ENCODE measurements around the gene MAS1. TPM values are rescaled to one million over a fixed set of nuclear protein-coding genes. Genes with fewer than 3 reads are reported as not detected.

Gene MAS1
- total RNA-seq, 3 donors from 2014 or later (not counting 1 experiment from before 2014, with no cell fraction given): not detected

- Histone ChIP-seq H3K4me1 (ENCODE audit: control insufficient read depth, insufficient read depth, low read length) (peaks cover 5% of the 10 kb centered on the region), H3K27ac (ENCODE audit: low read length) (no peak overlapping the region), H3K36me3 (ENCODE audit: control insufficient read depth, insufficient read depth, low read length) (no peaks in the 10 kb centered on the region), H3K9me3 (ENCODE audit: control insufficient read depth, insufficient read depth, low read length) (no peaks in the 10 kb centered on the region), H3K4me3 (ENCODE audit: low read length) (no peak overlapping the region), H3K27me3 (ENCODE audit: control insufficient read depth, insufficient read depth, low read length) (no peaks in the 10 kb centered on the region)
- Mint-ChIP-seq H3K4me3 (no peak overlapping the region), H3K36me3 (no peaks in the 10 kb centered on the region), H3K4me1 (peaks cover 0 to 6% of the 10 kb centered on the region in 2 donors), H3K27me3 (ENCODE audit: low read depth in 2 of 2) (peaks cover 0 to 32% of the 10 kb centered on the region in 2 donors), H3K9me3 (no peaks in the 10 kb centered on the region), H3K27ac (no peak overlapping the region)
- 96% methylated on average over 1 of the region's 1 CpG for WGBS (ENCODE audit: insufficient coverage)
- no peak for TF ChIP-seq CTCF (IDR thresholded peaks at IDR 0.05)
- ATAC-seq (no peak), DNase-seq (no peak)
- intact Hi-C loops (cut with micrococcal nuclease): no loop called here
Measured at GRCh38 chr6:159933077-159933476, 42.3 kb downstream of the MAS1 start.

- no peak overlapping the region for H3K4me3 Mint-ChIP-seq
- no peak overlapping the region for H3K27ac ChIP-seq (ENCODE audit: low read length)
- H3K27me3 Mint-ChIP-seq (ENCODE audit: low read depth in 2 of 2): peaks cover 2 to 42% of the 10 kb centered on the region in 2 donors
- H3K36me3 Mint-ChIP-seq: no peaks in the 10 kb centered on the region
- no peaks in the 10 kb centered on the region for H3K9me3 Mint-ChIP-seq
- ATAC-seq (no peak), DNase-seq (no peak)
- no peaks in the 10 kb centered on the region for H3K9me3 ChIP-seq (ENCODE audit: control insufficient read depth, insufficient read depth, low read length)
- no peak overlapping the region for H3K4me3 ChIP-seq (ENCODE audit: low read length)
- H3K27me3 ChIP-seq (ENCODE audit: control insufficient read depth, insufficient read depth, low read length): no peaks in the 10 kb centered on the region
- TF ChIP-seq CTCF (IDR thresholded peaks at IDR 0.05): no peak
- WGBS (ENCODE audit: insufficient coverage): 93% methylated on average over 4 of the region's 4 CpGs
- peaks cover 5% of the 10 kb centered on the region for H3K4me1 ChIP-seq (ENCODE audit: control insufficient read depth, insufficient read depth, low read length)
- H3K4me1 Mint-ChIP-seq: peaks cover 0 to 6% of the 10 kb centered on the region in 2 donors
- H3K27ac Mint-ChIP-seq: no peak overlapping the region
- intact Hi-C loops (cut with micrococcal nuclease): no loop called here
- no peaks in the 10 kb centered on the region for H3K36me3 ChIP-seq (ENCODE audit: control insufficient read depth, insufficient read depth, low read length)
Measured at GRCh38 chr6:159934181-159934580, 43.4 kb downstream of the MAS1 start.

GRCh38 chr6:159935065-159935464, 44.3 kb downstream of the MAS1 start:
- H3K36me3 Mint-ChIP-seq: no peaks in the 10 kb centered on the region
- H3K27me3 ChIP-seq (ENCODE audit: control insufficient read depth, insufficient read depth, low read length): no peaks in the 10 kb centered on the region
- peaks cover 2 to 42% of the 10 kb centered on the region in 2 donors for H3K27me3 Mint-ChIP-seq (ENCODE audit: low read depth in 2 of 2)
- H3K4me1 ChIP-seq (ENCODE audit: control insufficient read depth, insufficient read depth, low read length): no peaks in the 10 kb centered on the region
- DNase-seq (no peak), ATAC-seq (no peak)
- no peaks in the 10 kb centered on the region for H3K9me3 Mint-ChIP-seq
- H3K4me3 ChIP-seq (ENCODE audit: low read length): no peak overlapping the region
- no peaks in the 10 kb centered on the region for H3K4me1 Mint-ChIP-seq
- no peaks in the 10 kb centered on the region for H3K36me3 ChIP-seq (ENCODE audit: control insufficient read depth, insufficient read depth, low read length)
- no peak overlapping the region for H3K4me3 Mint-ChIP-seq
- intact Hi-C loops (cut with micrococcal nuclease): no loop called here
- H3K27ac ChIP-seq (ENCODE audit: low read length): no peak overlapping the region
- 97% methylated on average over 2 of the region's 2 CpGs for WGBS (ENCODE audit: insufficient coverage)
- no peak for TF ChIP-seq CTCF (IDR thresholded peaks at IDR 0.05)
- no peak overlapping the region for H3K27ac Mint-ChIP-seq
- H3K9me3 ChIP-seq (ENCODE audit: control insufficient read depth, insufficient read depth, low read length): no peaks in the 10 kb centered on the region

GRCh38 chr6:159935633-159936032, 44.8 kb downstream of the MAS1 start:
- H3K9me3 Mint-ChIP-seq: no peaks in the 10 kb centered on the region
- Histone ChIP-seq H3K4me1 (ENCODE audit: control insufficient read depth, insufficient read depth, low read length) (no peaks in the 10 kb centered on the region), H3K27me3 (ENCODE audit: control insufficient read depth, insufficient read depth, low read length) (no peaks in the 10 kb centered on the region), H3K27ac (ENCODE audit: low read length) (no peak overlapping the region), H3K4me3 (ENCODE audit: low read length) (no peak overlapping the region), H3K36me3 (ENCODE audit: control insufficient read depth, insufficient read depth, low read length) (no peaks in the 10 kb centered on the region), H3K9me3 (ENCODE audit: control insufficient read depth, insufficient read depth, low read length) (no peaks in the 10 kb centered on the region)
- H3K4me1 Mint-ChIP-seq: no peaks in the 10 kb centered on the region
- ATAC-seq (no peak), DNase-seq (no peak)
- peaks cover 2 to 42% of the 10 kb centered on the region in 2 donors for H3K27me3 Mint-ChIP-seq (ENCODE audit: low read depth in 2 of 2)
- no peak for TF ChIP-seq CTCF (IDR thresholded peaks at IDR 0.05)
- intact Hi-C loops (cut with micrococcal nuclease): no loop called here
- H3K27ac Mint-ChIP-seq: no peak overlapping the region
- 97% methylated on average over 2 of the region's 2 CpGs for WGBS (ENCODE audit: insufficient coverage)
- no peaks in the 10 kb centered on the region for H3K36me3 Mint-ChIP-seq
- H3K4me3 Mint-ChIP-seq: no peak overlapping the region

All from natural killer cell (primary cell).